NCI-H1092 treated with DMSO at 0.1 percent for 48 hours (cell line): ENCODE data around the gene IGFBP4.

ENCODE experiments used
- DNase-seq: peaks from one replicate; lab custom pipeline; 2025; lab: John Stamatoyannopoulos, UW

The IGFBP4 gene

GRCh38 chr17:40490289-40490853, 47.1 kb downstream of the IGFBP4 start:
- no peak for DNase-seq

GRCh38 chr17:40490982-40491381, 47.7 kb downstream of the IGFBP4 start:
- DNase-seq, result no peak

- no peak for DNase-seq
Measured at GRCh38 chr17:40491486-40491885, 48.2 kb downstream of the IGFBP4 start.

- no peak for DNase-seq
Measured at GRCh38 chr17:40493697-40494096, 50.4 kb downstream of the IGFBP4 start.

GRCh38 chr17:40495140-40495539, 51.9 kb downstream of the IGFBP4 start:
- no peak for DNase-seq

GRCh38 chr17:40496170-40496569, 52.9 kb downstream of the IGFBP4 start:
- no peak for DNase-seq

GRCh38 chr17:40496634-40497420, 53.6 kb downstream of the IGFBP4 start:
- no peak for DNase-seq

- no peak for DNase-seq
Measured at GRCh38 chr17:40497695-40498094, 54.4 kb downstream of the IGFBP4 start.

GRCh38 chr17:40498281-40499084, 55.2 kb downstream of the IGFBP4 start:
- peak; percentile 9 for DNase-seq

- DNase-seq, result peak; percentile 27
Measured at GRCh38 chr17:40499551-40500189, 56.4 kb downstream of the IGFBP4 start.

- DNase-seq, result no peak
Measured at GRCh38 chr17:40500190-40500589, 56.9 kb downstream of the IGFBP4 start.

- no peak for DNase-seq
Measured at GRCh38 chr17:40500709-40501108, 57.5 kb downstream of the IGFBP4 start.

- no peak for DNase-seq
Measured at GRCh38 chr17:40501499-40501911, 58.3 kb downstream of the IGFBP4 start, which contains the start of gene TNS4. Gene TNS4, minus strand, starts transcription at chr17:40501623. Its CDS starts 5,198 bp downstream, at chr17:40496425.

- DNase-seq, result no peak
Measured at GRCh38 chr17:40502716-40503115, 59.5 kb downstream of the IGFBP4 start.

- no peak for DNase-seq
Measured at GRCh38 chr17:40503154-40503553, 59.9 kb downstream of the IGFBP4 start.

- DNase-seq, result no peak
Measured at GRCh38 chr17:40506786-40507185, 63.5 kb downstream of the IGFBP4 start.
